ENCODE measurements around the gene FBXO41. TPM values are rescaled to one million over a fixed set of nuclear protein-coding genes. Genes with fewer than 3 reads are reported as not detected.
A peak's percentile ranks its signal among the peaks of the same experiment; 100 is the strongest.

FBXO41 gene
- total RNA-seq, 2 donors from 2014 or later = 13.3 to 13.5 TPM

DNA sequence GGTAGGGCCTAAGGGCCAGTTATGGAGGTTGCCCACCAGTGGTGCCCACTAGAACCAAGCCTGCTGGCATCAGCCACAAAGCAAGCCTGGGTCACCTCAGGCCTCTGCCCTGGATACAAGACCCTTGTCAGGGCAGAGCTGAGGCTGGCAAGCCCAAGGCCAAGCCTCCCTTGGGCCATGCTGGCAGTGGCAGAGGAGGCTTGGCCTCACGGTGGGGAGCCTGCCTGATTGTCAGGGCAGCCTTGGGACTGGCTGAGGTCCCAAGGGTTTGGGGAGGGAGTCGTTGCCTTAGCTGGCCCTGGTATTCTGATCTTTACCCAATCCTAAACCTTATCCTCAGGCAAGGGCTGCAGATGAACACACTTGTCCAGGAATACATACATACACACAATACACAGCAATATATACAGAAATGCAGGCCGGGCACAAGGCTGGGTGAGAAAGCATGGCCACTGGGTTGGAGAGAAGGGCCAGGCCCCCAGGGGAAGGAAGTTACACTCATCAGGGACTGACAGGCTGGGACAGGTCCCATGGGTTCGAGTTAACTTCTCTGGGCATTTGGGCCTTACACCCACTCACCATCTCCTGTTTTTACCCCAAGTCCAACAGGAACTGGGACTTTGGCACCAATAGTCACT lies 29.2 kb downstream of the FBXO41 start:
- no peak for ATAC-seq
- no peaks in the 10 kb centered on the region for H3K27me3 Mint-ChIP-seq
- no peak for DNase-seq
- H3K9me3 ChIP-seq (ENCODE audit: control insufficient read depth, low read length, poor library complexity, severe bottlenecking) = no peaks in the 10 kb centered on the region
- H3K27ac Mint-ChIP-seq = peak overlapping the region; percentile 61
- peaks cover 13% of the 10 kb centered on the region for H3K4me1 Mint-ChIP-seq
- H3K36me3 Mint-ChIP-seq (ENCODE audit: low read depth) = peaks cover 5% of the 10 kb centered on the region
- no peak overlapping the region for H3K4me3 Mint-ChIP-seq

DNA sequence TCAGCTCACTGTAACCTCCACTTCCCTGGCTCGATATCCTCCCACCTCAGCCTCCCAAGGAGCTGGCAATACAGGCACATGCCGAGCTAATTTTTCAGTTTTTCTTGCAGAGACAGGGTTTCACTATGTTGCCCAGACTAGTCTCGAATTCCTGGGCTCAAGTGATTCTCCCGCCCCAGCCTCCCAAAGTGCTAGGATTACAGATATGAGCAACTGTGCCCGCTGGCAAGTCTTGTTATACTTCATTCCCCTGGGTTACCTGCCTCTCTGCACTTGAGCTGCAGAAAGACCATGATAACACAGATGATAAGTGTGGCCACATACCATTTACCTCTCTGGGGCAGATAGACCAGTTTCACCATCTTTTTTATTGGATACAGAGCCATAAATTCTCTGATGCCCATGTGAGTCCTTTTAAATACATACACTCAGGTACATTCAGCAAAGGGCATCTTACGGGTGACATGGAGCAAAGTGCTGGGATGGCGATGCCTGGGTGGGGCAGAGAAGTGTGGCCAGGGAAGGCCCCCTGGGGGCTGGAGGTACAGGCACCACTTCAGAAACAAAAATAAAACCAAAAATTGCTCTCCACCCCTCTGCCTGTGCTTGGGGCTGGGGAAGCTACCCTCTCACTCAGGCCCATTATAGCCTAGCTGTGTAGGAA lies 29.8 kb downstream of the FBXO41 start:
- ATAC-seq (no peak), DNase-seq (no peak)
- Mint-ChIP-seq H3K4me3 (no peak overlapping the region), H3K27ac (no peak overlapping the region), H3K4me1 (peaks cover 11% of the 10 kb centered on the region), H3K27me3 (no peaks in the 10 kb centered on the region), H3K36me3 (ENCODE audit: low read depth) (peaks cover 9% of the 10 kb centered on the region)
- H3K9me3 ChIP-seq (ENCODE audit: control insufficient read depth, low read length, poor library complexity, severe bottlenecking) = no peaks in the 10 kb centered on the region

DNA sequence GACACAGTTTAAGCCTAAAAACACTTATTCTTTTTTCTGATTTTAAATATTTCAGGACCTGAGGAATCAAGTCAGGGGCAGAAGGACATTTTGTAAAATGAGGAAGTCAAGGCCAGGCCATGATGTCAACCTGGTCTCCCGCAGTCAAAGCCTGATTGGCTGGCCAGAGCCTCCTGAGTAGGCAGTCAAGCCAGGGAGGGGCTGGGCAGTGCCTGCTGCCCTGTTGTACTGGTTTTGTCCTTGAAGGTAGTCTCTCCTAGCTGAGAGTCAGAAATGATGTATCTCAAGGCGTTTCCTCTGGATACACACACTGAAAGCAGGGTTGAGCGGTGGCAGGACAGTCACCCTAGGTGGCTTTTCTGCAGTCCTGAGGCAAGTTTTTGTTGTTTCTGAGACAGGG lies 30.4 kb downstream of the FBXO41 start:
- no peak overlapping the region for H3K4me3 Mint-ChIP-seq
- DNase-seq (no peak), ATAC-seq (no peak)
- peak overlapping the region; percentile 45 for H3K27ac Mint-ChIP-seq
- no peaks in the 10 kb centered on the region for H3K27me3 Mint-ChIP-seq
- H3K4me1 Mint-ChIP-seq = peaks cover 12% of the 10 kb centered on the region
- peaks cover 11% of the 10 kb centered on the region for H3K36me3 Mint-ChIP-seq (ENCODE audit: low read depth)
- H3K9me3 ChIP-seq (ENCODE audit: control insufficient read depth, low read length, poor library complexity, severe bottlenecking) = no peaks in the 10 kb centered on the region

- Mint-ChIP-seq H3K4me3 (no peak overlapping the region), H3K27ac (peak overlapping the region; percentile 45), H3K27me3 (no peaks in the 10 kb centered on the region), H3K4me1 (peaks cover 12% of the 10 kb centered on the region), H3K36me3 (ENCODE audit: low read depth) (peaks cover 11% of the 10 kb centered on the region)
- DNase-seq (no peak), ATAC-seq (no peak)
- H3K9me3 ChIP-seq (ENCODE audit: control insufficient read depth, low read length, poor library complexity, severe bottlenecking) = no peaks in the 10 kb centered on the region
Measured at GRCh38 chr2:73253400-73253799, 30.9 kb downstream of the FBXO41 start.

DNA sequence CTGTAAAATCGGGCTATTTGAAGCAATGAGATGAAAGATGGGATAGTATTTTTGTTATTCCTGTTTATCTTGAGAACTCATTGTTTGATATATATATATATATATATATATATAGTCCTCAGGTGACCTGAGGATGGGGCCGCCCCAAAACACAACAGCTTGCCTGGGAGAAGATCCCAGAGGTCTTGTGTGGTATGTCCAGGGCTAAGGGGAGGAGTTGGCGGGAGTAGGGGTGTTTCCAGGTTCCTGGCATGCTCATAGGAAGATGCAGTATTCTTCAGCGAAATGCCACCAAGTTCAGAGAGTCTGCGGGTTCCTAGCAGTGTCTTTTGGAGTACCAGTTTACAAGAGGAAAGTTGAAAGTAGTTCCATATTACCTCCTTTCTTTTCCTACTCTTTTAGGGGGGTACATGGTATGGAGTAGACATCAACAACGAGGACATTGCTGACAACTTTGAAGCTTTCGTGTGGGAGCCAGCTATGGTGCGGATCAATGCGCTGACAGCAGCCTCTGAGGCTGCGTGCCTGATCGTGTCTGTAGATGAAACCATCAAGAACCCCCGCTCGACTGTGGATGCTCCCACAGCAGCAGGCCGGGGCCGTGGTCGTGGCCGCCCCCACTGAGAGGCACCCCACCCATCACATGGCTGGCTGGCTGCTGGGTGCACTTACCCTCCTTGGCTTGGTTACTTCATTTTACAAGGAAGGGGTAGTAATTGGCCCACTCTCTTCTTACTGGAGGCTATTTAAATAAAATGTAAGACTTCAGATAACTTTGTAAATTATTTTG lies 31.8 kb downstream of the FBXO41 start:
- H3K4me1 Mint-ChIP-seq = peaks cover 12% of the 10 kb centered on the region
- H3K36me3 Mint-ChIP-seq (ENCODE audit: low read depth) = peaks cover 11% of the 10 kb centered on the region
- no peaks in the 10 kb centered on the region for H3K27me3 Mint-ChIP-seq
- no peak for ATAC-seq
- no peak overlapping the region for H3K4me3 Mint-ChIP-seq
- H3K9me3 ChIP-seq (ENCODE audit: control insufficient read depth, low read length, poor library complexity, severe bottlenecking) = no peaks in the 10 kb centered on the region
- DNase-seq = no peak
- H3K27ac Mint-ChIP-seq = no peak overlapping the region

DNA sequence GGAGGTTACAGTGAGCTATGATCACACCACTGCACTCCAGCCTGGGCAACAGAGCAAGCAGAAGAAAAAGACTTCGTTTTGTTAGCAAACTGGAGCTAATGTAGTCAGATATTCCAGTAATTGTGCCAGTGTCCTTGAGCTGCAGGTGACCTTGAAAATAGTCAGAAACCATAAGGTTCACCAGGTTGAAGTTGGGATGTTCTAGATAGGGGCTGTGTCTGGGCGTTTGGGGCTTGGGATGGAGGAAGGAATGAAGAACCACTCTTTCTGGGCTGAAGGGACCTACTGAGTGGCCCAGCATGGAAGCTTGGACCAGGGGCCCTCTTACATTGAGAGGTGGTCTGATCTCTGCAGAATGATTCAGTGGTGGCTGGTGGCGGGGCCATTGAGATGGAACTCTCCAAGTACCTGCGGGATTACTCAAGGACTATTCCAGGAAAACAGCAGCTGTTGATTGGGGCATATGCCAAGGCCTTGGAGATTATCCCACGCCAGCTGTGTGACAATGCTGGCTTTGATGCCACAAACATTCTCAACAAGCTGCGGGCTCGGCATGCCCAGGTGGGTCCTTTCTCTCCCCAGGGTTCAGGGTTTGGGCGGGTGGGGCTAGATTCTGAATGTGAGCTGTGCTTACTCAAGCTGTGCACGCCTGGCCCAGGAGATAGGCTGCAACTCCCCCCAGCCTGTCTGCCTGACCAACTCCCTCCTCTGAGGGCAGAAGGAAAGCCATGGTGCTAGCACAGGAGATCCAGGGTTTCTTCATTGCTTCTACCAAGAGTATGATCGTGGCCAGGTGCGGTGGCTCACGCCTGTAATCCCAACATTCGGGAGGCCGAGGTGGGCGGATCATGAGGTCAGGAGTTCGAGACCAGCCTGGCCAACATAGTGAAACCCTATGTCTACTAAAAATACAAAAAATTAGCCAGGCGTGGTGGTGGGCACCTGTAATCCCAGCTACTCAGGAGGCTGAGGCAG lies 33.1 kb downstream of the FBXO41 start:
- DNase-seq (no peak), ATAC-seq (no peak)
- H3K4me1 Mint-ChIP-seq = peaks cover 10% of the 10 kb centered on the region
- H3K36me3 Mint-ChIP-seq (ENCODE audit: low read depth) = peaks cover 16% of the 10 kb centered on the region
- no peaks in the 10 kb centered on the region for H3K9me3 ChIP-seq (ENCODE audit: control insufficient read depth, low read length, poor library complexity, severe bottlenecking)
- no peak overlapping the region for H3K4me3 Mint-ChIP-seq
- no peaks in the 10 kb centered on the region for H3K27me3 Mint-ChIP-seq
- H3K27ac Mint-ChIP-seq = no peak overlapping the region

DNA sequence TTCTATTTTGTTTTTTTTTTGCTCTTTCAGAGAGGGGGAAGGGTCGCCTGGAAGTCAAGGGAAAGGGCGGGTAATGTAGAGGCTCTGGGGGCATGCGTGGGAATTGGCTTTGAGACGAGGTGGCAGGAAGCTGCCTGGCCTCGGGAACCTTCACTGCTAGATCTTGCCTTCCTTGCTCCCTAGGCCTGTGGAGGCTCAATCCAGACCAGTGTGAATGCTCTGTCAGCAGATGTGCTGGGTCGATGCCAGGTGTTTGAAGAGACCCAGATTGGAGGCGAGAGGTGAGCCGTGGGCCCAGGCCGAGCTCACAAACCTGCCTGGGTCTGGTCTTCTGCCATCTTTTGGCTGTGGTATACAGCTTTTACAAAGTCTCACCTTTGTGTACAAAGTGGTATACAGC lies 34.6 kb downstream of the FBXO41 start:
- Mint-ChIP-seq H3K36me3 (ENCODE audit: low read depth) (peaks cover 22% of the 10 kb centered on the region), H3K4me1 (peaks cover 13% of the 10 kb centered on the region), H3K27ac (peak overlapping the region; percentile 39), H3K4me3 (no peak overlapping the region), H3K27me3 (no peaks in the 10 kb centered on the region)
- ATAC-seq (no peak), DNase-seq (no peak)
- H3K9me3 ChIP-seq (ENCODE audit: control insufficient read depth, low read length, poor library complexity, severe bottlenecking) = no peaks in the 10 kb centered on the region

GRCh38 chr2:73246850-73247249 lies 37.4 kb downstream of the FBXO41 start:
- ATAC-seq = no peak
- Mint-ChIP-seq H3K4me1 (peaks cover 13% of the 10 kb centered on the region), H3K36me3 (ENCODE audit: low read depth) (peaks cover 17% of the 10 kb centered on the region), H3K27ac (peak overlapping the region; percentile 60), H3K4me3 (no peak overlapping the region), H3K27me3 (no peaks in the 10 kb centered on the region)
- H3K9me3 ChIP-seq (ENCODE audit: control insufficient read depth, low read length, poor library complexity, severe bottlenecking) = no peaks in the 10 kb centered on the region
- DNase-seq = no peak

DNA sequence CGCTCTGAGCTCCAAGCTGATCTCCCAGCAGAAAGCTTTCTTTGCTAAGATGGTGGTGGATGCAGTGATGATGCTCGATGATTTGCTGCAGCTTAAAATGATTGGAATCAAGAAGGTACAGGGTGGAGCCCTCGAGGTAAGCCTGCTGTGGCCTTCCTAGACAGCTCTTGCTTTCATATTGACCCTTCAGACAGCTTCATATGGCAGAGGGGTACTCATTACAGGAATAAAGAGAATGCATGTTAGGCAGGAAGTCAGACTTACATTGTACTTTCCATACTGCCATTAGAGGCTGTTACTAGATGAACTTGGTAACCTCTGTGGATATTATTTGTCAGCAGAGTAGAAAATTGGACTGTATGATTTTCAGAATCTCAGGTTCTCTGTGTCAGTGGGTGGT lies 39.7 kb downstream of the FBXO41 start:
- no peak overlapping the region for H3K27ac Mint-ChIP-seq
- ATAC-seq = no peak

GRCh38 chr2:73243884-73244570 lies 40.3 kb downstream of the FBXO41 start:
- H3K27ac Mint-ChIP-seq = no peak overlapping the region
- no peak for ATAC-seq
- H3K27me3 Mint-ChIP-seq = no peaks in the 10 kb centered on the region

More for the DNA sequence above, 39.7 kb downstream of the FBXO41 start:
- peaks cover 13% of the 10 kb centered on the region for H3K36me3 Mint-ChIP-seq (ENCODE audit: low read depth)
- DNase-seq = no peak
- H3K9me3 ChIP-seq (ENCODE audit: control insufficient read depth, low read length, poor library complexity, severe bottlenecking) = no peaks in the 10 kb centered on the region
- H3K4me1 Mint-ChIP-seq = peaks cover 13% of the 10 kb centered on the region
- no peaks in the 10 kb centered on the region for H3K27me3 Mint-ChIP-seq
- H3K4me3 Mint-ChIP-seq = no peak overlapping the region

GRCh38 chr2:73239776-73240175 lies 44.5 kb downstream of the FBXO41 start:
- peaks cover 5% of the 10 kb centered on the region for H3K36me3 Mint-ChIP-seq (ENCODE audit: low read depth)
- H3K4me3 Mint-ChIP-seq = no peak overlapping the region
- no peaks in the 10 kb centered on the region for H3K9me3 ChIP-seq (ENCODE audit: control insufficient read depth, low read length, poor library complexity, severe bottlenecking)
- peaks cover 26% of the 10 kb centered on the region for H3K4me1 Mint-ChIP-seq
- H3K27me3 Mint-ChIP-seq = no peaks in the 10 kb centered on the region
- ATAC-seq = no peak
- peak overlapping the region; percentile 34 for H3K27ac Mint-ChIP-seq
- DNase-seq = no peak

More at GRCh38 chr2:73243884-73244570, 40.3 kb downstream of the FBXO41 start:
- Mint-ChIP-seq H3K4me3 (no peak overlapping the region), H3K4me1 (peaks cover 14% of the 10 kb centered on the region), H3K36me3 (ENCODE audit: low read depth) (peaks cover 11% of the 10 kb centered on the region)
- H3K9me3 ChIP-seq (ENCODE audit: control insufficient read depth, low read length, poor library complexity, severe bottlenecking) = no peaks in the 10 kb centered on the region
- DNase-seq = no peak

GRCh38 chr2:73238976-73239375 lies 45.3 kb downstream of the FBXO41 start:
- ATAC-seq (no peak), DNase-seq (no peak)
- Mint-ChIP-seq H3K36me3 (ENCODE audit: low read depth) (peaks cover 5% of the 10 kb centered on the region), H3K4me1 (peaks cover 27% of the 10 kb centered on the region), H3K27me3 (no peaks in the 10 kb centered on the region), H3K27ac (peak overlapping the region; percentile 34), H3K4me3 (no peak overlapping the region)
- H3K9me3 ChIP-seq (ENCODE audit: control insufficient read depth, low read length, poor library complexity, severe bottlenecking) = no peaks in the 10 kb centered on the region

Measured in T-helper 17 cell (primary cell).